IMR-90 (cell line): Measurements from ENCODE around the gene MUC5B. TPM values are rescaled to one million over a fixed set of nuclear protein-coding genes. Genes with fewer than 3 reads are reported as not detected.

Experiments
- ATAC-seq: fragments of 200-7000 bp; cut with Tn5 transposase; 2 replicates; pipeline ENCODE4 v1.9.1; 2020; ENCODE audit warnings: low read depth, mild to moderate bottlenecking, moderate library complexity
- BruUV-seq: library from RNA; stranded (reverse); fragments of 400-500 nt; replicated peaks from 2 replicates; lab custom pipeline; 2021; lab: Mats Ljungman, UMichigan
- CTCF ChIA-PET: fragments of 300-600 bp; formaldehyde crosslinking; extraction: SDS; loops from one replicate; lab custom pipeline; 2021; ENCODE audit warnings: antibody characterized with exemption; lab: Yijun Ruan, JAX
- POLR2A ChIA-PET: fragments of 300-600 bp; sonication (Branson Sonifier 250); formaldehyde crosslinking; loops from one replicate; lab custom pipeline; 2022; ENCODE audit warnings: antibody characterized with exemption; ENCODE audit not compliant: unreplicated experiment; lab: Charles Lee
- DNase-seq: peaks from one replicate; pipeline ENCODE4 v3.0.0; 2013
- H2AFZ ChIP-seq: replicated peaks from 2 replicates; pipeline ENCODE3; 2013; ENCODE audit warnings: low read length, mild to moderate bottlenecking; ENCODE audit not compliant: poor library complexity
- H2AK5ac ChIP-seq: 2 replicates; pipeline ENCODE4 v1.6.1; 2013; ENCODE audit warnings: low read depth, low read length, inconsistent platforms
- H2AK9ac ChIP-seq: replicated peaks from 2 replicates; pipeline ENCODE3; 2013; ENCODE audit warnings: mild to moderate bottlenecking, low read depth, low read length, moderate library complexity; ENCODE audit not compliant: poor library complexity
- H2BK120ac ChIP-seq: 2 replicates; pipeline ENCODE4 v1.6.1; 2013; ENCODE audit warnings: low read depth, low read length, inconsistent platforms
- H2BK15ac ChIP-seq: 3 replicates; pipeline ENCODE4 v1.6.1; 2013; ENCODE audit warnings: low read depth, low read length, inconsistent platforms
- H2BK20ac ChIP-seq: 2 replicates; pipeline ENCODE4 v1.6.1; 2013; ENCODE audit warnings: low read depth, mild to moderate bottlenecking, inconsistent platforms, low read length, moderate library complexity
- H2BK5ac ChIP-seq: 2 replicates; pipeline ENCODE4 v1.6.1; 2013; ENCODE audit warnings: mild to moderate bottlenecking, low read depth, low read length, inconsistent platforms; ENCODE audit not compliant: poor library complexity, severe bottlenecking
- H3K14ac ChIP-seq: replicated peaks from 2 replicates; pipeline ENCODE4 v1.6.1; 2013; ENCODE audit warnings: low read depth, low read length, inconsistent platforms
- H3K18ac ChIP-seq: 2 replicates; pipeline ENCODE4 v1.6.1; 2013; ENCODE audit warnings: low read depth, low read length, control low read depth
- H3K23ac ChIP-seq: 2 replicates; pipeline ENCODE4 v1.6.1; 2013; ENCODE audit warnings: low read depth, low read length, inconsistent platforms
- H3K27ac ChIP-seq: 2 replicates; pipeline ENCODE4 v1.5.1; 2013; ENCODE audit warnings: mild to moderate bottlenecking, control low read depth, low read length; ENCODE audit not compliant: insufficient read depth
- H3K27me3 ChIP-seq: 2 replicates; pipeline ENCODE4 v1.6.1; 2013; ENCODE audit warnings: low read length; ENCODE audit not compliant: control insufficient read depth, insufficient read depth
- H3K36me3 ChIP-seq: 2 replicates; pipeline ENCODE4 v1.6.1; 2013; ENCODE audit warnings: low read length, mixed read lengths; ENCODE audit not compliant: control insufficient read depth, insufficient read depth
- H3K4ac ChIP-seq: 2 replicates; pipeline ENCODE4 v1.6.1; 2013; ENCODE audit warnings: low read depth, low read length, inconsistent platforms
- H3K4me1 ChIP-seq: 2 replicates; pipeline ENCODE4 v1.6.1; 2013; ENCODE audit warnings: low read length, mixed read lengths; ENCODE audit not compliant: control insufficient read depth, insufficient read depth
- H3K4me2 ChIP-seq: 2 replicates; pipeline ENCODE4 v1.6.1; 2013; ENCODE audit warnings: low read depth, mild to moderate bottlenecking, control low read depth, low read length, moderate library complexity
- H3K4me3 ChIP-seq: 2 replicates; pipeline ENCODE4 v1.5.1; 2013; ENCODE audit warnings: low read depth, mild to moderate bottlenecking, control low read depth, low read length, moderate library complexity; ENCODE audit not compliant: insufficient read depth
- H3K56ac ChIP-seq: 2 replicates; pipeline ENCODE4 v1.6.1; 2013; ENCODE audit warnings: low read length, inconsistent platforms; ENCODE audit not compliant: insufficient read depth; ENCODE audit errors: extremely low read depth
- H3K79me1 ChIP-seq, 2 experiments: 2 replicates each; pipeline ENCODE4 v1.6.1; 2013; ENCODE audit warnings: low read length in 2 of 2, inconsistent platforms in 1 of 2, low read depth in 1 of 2
- H3K9ac ChIP-seq: 2 replicates; pipeline ENCODE4 v1.6.1; 2013; ENCODE audit warnings: low read depth, low read length, control low read depth
- H3K9me1 ChIP-seq: 2 replicates; pipeline ENCODE4 v1.6.1; 2013; ENCODE audit warnings: low read length, inconsistent platforms; ENCODE audit not compliant: insufficient read depth
- H3K9me3 ChIP-seq: 2 replicates; pipeline ENCODE4 v1.6.1; 2013; ENCODE audit warnings: low read length; ENCODE audit not compliant: control insufficient read depth, insufficient read depth
- H4K20me1 ChIP-seq: 2 replicates; pipeline ENCODE4 v1.6.1; 2013; ENCODE audit warnings: low read length, inconsistent platforms; ENCODE audit not compliant: insufficient read depth
- H4K5ac ChIP-seq: 2 replicates; pipeline ENCODE4 v1.6.1; 2013; ENCODE audit warnings: mild to moderate bottlenecking, low read depth, low read length, control low read depth
- H4K8ac ChIP-seq, 2 experiments: 2 replicates each; pipeline ENCODE4 v1.6.1; 2013; ENCODE audit warnings: low read depth in 2 of 2, low read length in 2 of 2, control low read depth in 1 of 2, inconsistent platforms in 1 of 2
- H4K91ac ChIP-seq: 2 replicates; pipeline ENCODE4 v1.6.1; 2013; ENCODE audit warnings: low read depth, low read length, inconsistent platforms; ENCODE audit not compliant: insufficient read depth
- BHLHE40 ChIP-seq: fragments of 150-350 bp; IDR thresholded peaks from 2 replicates; pipeline ENCODE4 v1.6.1; 2016; ENCODE audit warnings: mild to moderate bottlenecking, low read depth, low read length
- CEBPB ChIP-seq: IDR thresholded peaks from 2 replicates; pipeline ENCODE4 v1.6.1; 2012; ENCODE audit warnings: low read depth, low read length, improper control_type of control experiment
- CHD1 ChIP-seq: IDR thresholded peaks from 2 replicates; pipeline ENCODE4 v1.6.1; 2012; ENCODE audit warnings: low read depth, low read length, improper control_type of control experiment
- CTCF ChIP-seq: conservative IDR thresholded peaks from 2 replicates; pipeline ENCODE4 v1.5.1; 2012; ENCODE audit warnings: mild to moderate bottlenecking, low read depth, low read length, improper control_type of control experiment
- ELK1 ChIP-seq: fragments of 150-350 bp; IDR thresholded peaks from 2 replicates; pipeline ENCODE4 v1.6.1; 2016; ENCODE audit warnings: low read depth, mild to moderate bottlenecking, low read length, moderate library complexity, borderline replicate concordance
- FOS ChIP-seq: fragments of 150-350 bp; IDR thresholded peaks from 2 replicates; pipeline ENCODE4 v1.6.1; 2016; ENCODE audit warnings: low read depth, low read length
- MAFK ChIP-seq: IDR thresholded peaks from 2 replicates; pipeline ENCODE4 v1.6.1; 2012; ENCODE audit warnings: low read depth, low read length, improper control_type of control experiment
- MAZ ChIP-seq: IDR thresholded peaks from 2 replicates; pipeline ENCODE4 v1.6.1; 2012; ENCODE audit warnings: low read depth, mild to moderate bottlenecking, low read length, improper control_type of control experiment, moderate library complexity, borderline replicate concordance
- NFE2L2 ChIP-seq: fragments of 150-350 bp; IDR thresholded peaks from 2 replicates; pipeline ENCODE4 v1.6.1; 2016; ENCODE audit warnings: low read depth, mild to moderate bottlenecking, low read length
- POLR2A ChIP-seq: IDR thresholded peaks from 2 replicates; pipeline ENCODE4 v1.6.1; 2012; ENCODE audit warnings: mild to moderate bottlenecking, low read depth, low read length
- RAD21 ChIP-seq: IDR thresholded peaks from 2 replicates; pipeline ENCODE4 v1.6.1; 2012; ENCODE audit warnings: low read length, improper control_type of control experiment
- RCOR1 ChIP-seq: IDR thresholded peaks from 2 replicates; pipeline ENCODE4 v1.6.1; 2012; ENCODE audit warnings: mild to moderate bottlenecking, low read length, improper control_type of control experiment; ENCODE audit not compliant: insufficient replicate concordance
- RFX5 ChIP-seq: IDR thresholded peaks from 2 replicates; pipeline ENCODE4 v1.8.0; 2012; ENCODE audit warnings: low read depth, mild to moderate bottlenecking, low read length, moderate library complexity
- SMC3 ChIP-seq: fragments of 150-350 bp; IDR thresholded peaks from 2 replicates; pipeline ENCODE4 v1.6.1; 2016; ENCODE audit warnings: low read depth, mild to moderate bottlenecking, antibody characterized with exemption, low read length, moderate library complexity
- USF2 ChIP-seq: fragments of 150-350 bp; IDR thresholded peaks from 2 replicates; pipeline ENCODE4 v1.6.1; 2017; ENCODE audit warnings: mild to moderate bottlenecking, antibody characterized with exemption, low read length, low read depth
- WGBS, 2 experiments: methylation state at CpG; one replicate each; pipeline versions ENCODE4 v1.1.5 to v1.1.7; 2013; ENCODE audit warnings: missing lambda C conversion rate in 2 of 2; ENCODE audit not compliant: insufficient read length in 1 of 2; ENCODE audit errors: extremely low coverage in 2 of 2; 5-methylcytosine and 5-hydroxymethylcytosine counted together
- dilution Hi-C: fragments of 300-500 bp; cut with HindIII; formaldehyde crosslinking; loops from one replicate; pipeline ENCODE4 v1.14.3; 2018; ENCODE audit warnings: low sequenced_read_pairs; ENCODE audit not compliant: unreplicated experiment
- in situ Hi-C: fragments of 300-500 bp; cut with MboI; formaldehyde crosslinking; loops from 3 replicates; pipeline ENCODE4 v1.14.3; 2019; ENCODE audit warnings: low sequenced_read_pairs, inconsistent platforms, mixed read lengths
- intact Hi-C: fragments of 100-400 bp; cut with micrococcal nuclease; formaldehyde crosslinking; loops from 2 replicates; pipeline ENCODE4 v1.10.0; 2022
- polyA plus RNA-seq, 3 experiments: library from polyadenylated mRNA; depleted of rRNA; stranded (reverse); fragments of >200 nt; gene quantifications; 2 replicates each; pipeline ENCODE4 v1.2.3, GENCODE V29; 2012; ENCODE audit warnings: low replicate concordance in 1 of 3
- total RNA-seq: library from RNA; depleted of rRNA; stranded (reverse); fragments of >200 nt; gene quantifications from 2 replicates; pipeline ENCODE4 v1.2.3, GENCODE V29; 2012

MUC5B gene
- total and polyA plus RNA-seq, 2 of the 4 experiments (the other 2 are of a cell fraction): not detected

GRCh38 chr11:1220941-1221721 is 1.7 kb upstream of the MUC5B start:
- no peak overlapping the region for H2AK9ac ChIP-seq
- BruUV-seq: no TSS peak
- no peak overlapping the region for H3K27ac ChIP-seq
- H2BK15ac ChIP-seq: no peak overlapping the region
- ATAC-seq (no peak), DNase-seq (no peak)
- no peak overlapping the region for H3K18ac ChIP-seq
- no peak overlapping the region for H3K9ac ChIP-seq
- H3K36me3 ChIP-seq: no peaks in the 10 kb centered on the region
- intact Hi-C loops (no loop called here), dilution Hi-C loops (no loop called here), in situ Hi-C loops (loop anchor here (25.0 kb wide), 1 partner anchor 291 kb away; no protein-coding TSS in a partner anchor)
- ChIA-PET CTCF (no interaction called here), POLR2A (no interaction called here)
- no peak overlapping the region for H3K4me2 ChIP-seq
- 42% methylated on average over 7 of the region's 28 CpGs; no CpG with 5 or more reads in 1 of the 2 experiments for WGBS, 2 experiments
- no peak overlapping the region for H2AFZ ChIP-seq
- TF ChIP-seq RAD21: no peak
- no peak for TF ChIP-seq NFE2L2
- TF ChIP-seq FOS: no peak
- TF ChIP-seq BHLHE40: no peak
- TF ChIP-seq CEBPB: no peak
- TF ChIP-seq SMC3: no peak
- TF ChIP-seq MAZ: no peak
- TF ChIP-seq CTCF: no peak
- TF ChIP-seq USF2: no peak
- no peak for TF ChIP-seq ELK1
- TF ChIP-seq POLR2A: no peak
- TF ChIP-seq MAFK: no peak
- no peak for TF ChIP-seq RCOR1
- no peak for TF ChIP-seq RFX5
- no peak for TF ChIP-seq CHD1
- no peak overlapping the region for H2BK120ac ChIP-seq
- no peaks in the 10 kb centered on the region for H3K9me3 ChIP-seq
- no peak overlapping the region for H4K8ac ChIP-seq
- H2AK5ac ChIP-seq: no peak overlapping the region
- H3K4me1 ChIP-seq: no peaks in the 10 kb centered on the region
- H4K20me1 ChIP-seq: no peaks in the 10 kb centered on the region
- no peaks in the 10 kb centered on the region for H3K79me1 ChIP-seq
- no peak overlapping the region for H2BK5ac ChIP-seq
- H2BK20ac ChIP-seq: no peak overlapping the region
- no peak overlapping the region for H3K56ac ChIP-seq
- H3K23ac ChIP-seq: no peak overlapping the region
- H3K4ac ChIP-seq: no peak overlapping the region
- H4K5ac ChIP-seq: no peak overlapping the region
- no peak overlapping the region for H4K91ac ChIP-seq
- peaks cover 16% of the 10 kb centered on the region; the same call in 1 of the 2 replicates for H3K27me3 ChIP-seq
- no peak overlapping the region for H3K4me3 ChIP-seq
- no peaks in the 10 kb centered on the region for H3K9me1 ChIP-seq
- no peak overlapping the region for H3K14ac ChIP-seq
